Fibroblast of lung (primary cell): ENCODE data around the gene CNIH1. TPM values are rescaled to one million over a fixed set of nuclear protein-coding genes. Genes with fewer than 3 reads are reported as not detected.

Experiments used
- DNase-seq, 2 donors: peaks; one replicate each; pipeline versions ENCODE4 v3.0.0 to v3.0.0-alpha.2; 2010; ENCODE audit warnings: low read depth in 2 of 2
- H2AFZ ChIP-seq: 2 replicates; pipeline ENCODE4 v1.5.1; 2012; ENCODE audit warnings: low read length, control low read depth, inconsistent platforms
- H3K27ac ChIP-seq: 2 replicates; pipeline ENCODE4 v1.5.1; 2011; ENCODE audit warnings: low read length, control low read depth; ENCODE audit not compliant: insufficient read depth
- H3K27me3 ChIP-seq: 2 replicates; pipeline ENCODE4 v1.5.1; 2011; ENCODE audit warnings: mild to moderate bottlenecking, low read length; ENCODE audit not compliant: control insufficient read depth, insufficient read depth
- H3K36me3 ChIP-seq: 2 replicates; pipeline ENCODE4 v1.5.1; 2011; ENCODE audit warnings: low read length; ENCODE audit not compliant: control insufficient read depth, insufficient read depth
- H3K4me1 ChIP-seq: 2 replicates; pipeline ENCODE4 v1.5.1; 2011; ENCODE audit warnings: low read length; ENCODE audit not compliant: control insufficient read depth, insufficient read depth; ENCODE audit errors: extremely low read depth
- H3K4me2 ChIP-seq: 2 replicates; pipeline ENCODE4 v1.5.1; 2011; ENCODE audit warnings: low read length, control low read depth; ENCODE audit not compliant: insufficient read depth; ENCODE audit errors: extremely low read depth
- H3K4me3 ChIP-seq, 4 experiments: fragments of 200-600 bp in 1 of 4; sonication (generic) in 1 of 4; replicated peaks in 1 of 4; 2 replicates each; pipeline ENCODE4 v1.5.1; 2011 to 2016; ENCODE audit warnings: low read length in 4 of 4, low read depth in 3 of 4, mild to moderate bottlenecking in 3 of 4, control low read depth in 2 of 4, inconsistent platforms in 1 of 4, mixed read lengths in 1 of 4; ENCODE audit not compliant: insufficient read depth in 1 of 4; ENCODE audit errors: control extremely low read depth in 1 of 4
- H3K79me2 ChIP-seq: 2 replicates; pipeline ENCODE4 v1.5.1; 2012; ENCODE audit warnings: mild to moderate bottlenecking, low read length, inconsistent platforms; ENCODE audit not compliant: control insufficient read depth, insufficient read depth
- H3K9ac ChIP-seq: 2 replicates; pipeline ENCODE4 v1.5.1; 2011; ENCODE audit warnings: mild to moderate bottlenecking, low read length, control low read depth; ENCODE audit not compliant: insufficient read depth
- H3K9me3 ChIP-seq: 2 replicates; pipeline ENCODE4 v1.5.1; 2012; ENCODE audit warnings: low read depth, low read length; ENCODE audit not compliant: control insufficient read depth, insufficient read depth
- H4K20me1 ChIP-seq: 2 replicates; pipeline ENCODE4 v1.5.1; 2011; ENCODE audit warnings: low read length; ENCODE audit not compliant: control insufficient read depth, insufficient read depth; ENCODE audit errors: extremely low read depth
- EZH2 ChIP-seq: IDR thresholded peaks from 2 replicates; pipeline ENCODE4 v1.5.1; 2012; ENCODE audit warnings: low read length, control low read depth, mild to moderate bottlenecking; ENCODE audit errors: missing control alignments
- polyA plus RNA-seq, 2 donors: library from polyadenylated mRNA; depleted of rRNA in 1 of 2; stranded (reverse) in 1 of 2; unstranded in 1 of 2; fragments of >200 nt; gene quantifications; 2 replicates each; pipeline ENCODE4 v1.2.1, GENCODE V29; 2011 to 2012; ENCODE audit warnings: missing spikeins in 1 of 2
- total RNA-seq: library from RNA; depleted of rRNA; stranded (reverse); fragments of >200 nt; gene quantifications from 2 replicates; pipeline ENCODE4 v1.2.1, GENCODE V29; 2014
- TF ChIP-seq, protein P1 (sequence below), 2 donors: IDR thresholded peaks in 1 of 2; conservative IDR thresholded peaks in 1 of 2; 1 replicate in 1 of 2; 2 replicates in 1 of 2; pipeline ENCODE4 v1.5.1; 2011 to 2012; ENCODE audit warnings: low read length in 2 of 2, control low read depth in 1 of 2, inconsistent platforms in 1 of 2, low read depth in 1 of 2, mild to moderate bottlenecking in 1 of 2

The CNIH1 gene
- total and polyA plus RNA-seq, 2 donors (not counting 1 experiment from before 2014, with no cell fraction given), result 109 to 301 TPM

DNA sequence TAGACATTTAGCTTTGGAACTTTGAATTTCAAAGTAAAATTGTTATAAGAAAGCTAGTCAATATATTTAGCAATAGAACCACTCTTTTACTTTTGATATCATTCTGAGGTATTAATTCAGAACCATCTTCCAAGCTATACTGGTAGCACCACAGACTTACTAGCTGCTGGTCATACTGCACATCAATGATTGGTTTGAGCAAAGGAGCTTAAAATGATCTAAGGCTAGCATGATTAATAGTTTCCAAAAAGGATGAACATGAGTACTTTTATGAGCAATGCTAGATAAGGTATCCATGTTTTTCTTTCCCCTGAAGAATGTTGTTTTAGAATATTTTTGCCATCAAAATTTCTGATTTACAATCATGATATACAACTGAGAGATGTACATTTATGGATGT lies 17.2 kb downstream of the CNIH1 start:
- TF ChIP-seq, protein P1, sequence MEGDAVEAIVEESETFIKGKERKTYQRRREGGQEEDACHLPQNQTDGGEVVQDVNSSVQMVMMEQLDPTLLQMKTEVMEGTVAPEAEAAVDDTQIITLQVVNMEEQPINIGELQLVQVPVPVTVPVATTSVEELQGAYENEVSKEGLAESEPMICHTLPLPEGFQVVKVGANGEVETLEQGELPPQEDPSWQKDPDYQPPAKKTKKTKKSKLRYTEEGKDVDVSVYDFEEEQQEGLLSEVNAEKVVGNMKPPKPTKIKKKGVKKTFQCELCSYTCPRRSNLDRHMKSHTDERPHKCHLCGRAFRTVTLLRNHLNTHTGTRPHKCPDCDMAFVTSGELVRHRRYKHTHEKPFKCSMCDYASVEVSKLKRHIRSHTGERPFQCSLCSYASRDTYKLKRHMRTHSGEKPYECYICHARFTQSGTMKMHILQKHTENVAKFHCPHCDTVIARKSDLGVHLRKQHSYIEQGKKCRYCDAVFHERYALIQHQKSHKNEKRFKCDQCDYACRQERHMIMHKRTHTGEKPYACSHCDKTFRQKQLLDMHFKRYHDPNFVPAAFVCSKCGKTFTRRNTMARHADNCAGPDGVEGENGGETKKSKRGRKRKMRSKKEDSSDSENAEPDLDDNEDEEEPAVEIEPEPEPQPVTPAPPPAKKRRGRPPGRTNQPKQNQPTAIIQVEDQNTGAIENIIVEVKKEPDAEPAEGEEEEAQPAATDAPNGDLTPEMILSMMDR (conservative IDR thresholded peaks at IDR 0.05 in 1 of 2, IDR thresholded peaks at IDR 0.05 in 1 of 2; ENCODE audit: low read depth in 1 of 2, low read length in 2 of 2), result no peak
- no peak for TF ChIP-seq EZH2
- H3K36me3 ChIP-seq, result peaks cover 2% of the 10 kb centered on the region
- no peaks in the 10 kb centered on the region for H3K4me1 ChIP-seq
- H3K9me3 ChIP-seq, result no peaks in the 10 kb centered on the region
- peak in 1 of 2 donors; percentile 20 for DNase-seq
- H4K20me1 ChIP-seq, result no peaks in the 10 kb centered on the region
- no peak overlapping the region for H3K9ac ChIP-seq
- H3K4me3 ChIP-seq, result no peak overlapping the region
- no peaks in the 10 kb centered on the region for H3K27me3 ChIP-seq
- H3K79me2 ChIP-seq, result no peaks in the 10 kb centered on the region
- H3K27ac ChIP-seq, result no peak overlapping the region
- no peak overlapping the region for H3K4me2 ChIP-seq
- H2AFZ ChIP-seq, result no peak overlapping the region

DNA sequence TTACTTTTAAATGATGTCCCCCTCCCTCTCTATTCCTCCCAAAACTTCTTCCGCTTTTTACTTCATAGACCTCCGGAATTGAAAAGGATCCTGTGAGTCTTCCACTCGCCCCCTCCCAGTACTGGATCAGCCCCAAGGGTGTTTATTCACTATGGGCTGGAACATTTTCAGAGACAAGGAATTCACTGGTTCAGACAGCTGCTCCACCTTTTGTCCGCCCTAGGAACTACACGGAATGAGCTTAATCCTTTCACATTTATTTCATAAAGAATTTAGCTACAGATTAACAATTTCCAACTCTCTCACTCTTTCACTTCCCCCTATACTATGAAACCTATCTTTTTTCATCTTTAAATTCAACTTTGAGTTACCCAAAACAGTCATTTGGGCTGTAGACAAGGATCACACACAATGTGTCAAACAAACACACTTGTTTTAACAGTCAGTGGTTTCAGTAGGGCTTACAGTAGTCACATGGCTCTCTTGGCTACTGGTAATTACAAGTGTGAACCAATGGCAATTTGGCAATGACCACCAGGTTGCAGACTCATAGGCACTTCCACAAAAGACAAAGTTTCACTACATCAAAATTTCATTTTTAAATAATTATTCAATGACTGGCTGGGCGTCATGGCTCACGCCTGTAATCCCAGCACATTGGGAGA lies 20.6 kb downstream of the CNIH1 start:
- no peaks in the 10 kb centered on the region for H3K27me3 ChIP-seq
- no peak overlapping the region for H3K4me2 ChIP-seq
- no peak overlapping the region for H3K4me3 ChIP-seq
- no peaks in the 10 kb centered on the region for H3K36me3 ChIP-seq
- no peaks in the 10 kb centered on the region for H3K4me1 ChIP-seq
- no peaks in the 10 kb centered on the region for H4K20me1 ChIP-seq
- no peak overlapping the region for H2AFZ ChIP-seq
- no peak overlapping the region for H3K9ac ChIP-seq
- TF ChIP-seq EZH2, result no peak
- TF ChIP-seq, protein P1 (conservative IDR thresholded peaks at IDR 0.05 in 1 of 2, IDR thresholded peaks at IDR 0.05 in 1 of 2; ENCODE audit: low read depth in 1 of 2, low read length in 2 of 2), result peak; percentile 73 to 82
- H3K79me2 ChIP-seq, result no peaks in the 10 kb centered on the region
- DNase-seq, result peak; percentile 49 to 63
- H3K9me3 ChIP-seq, result no peaks in the 10 kb centered on the region
- H3K27ac ChIP-seq, result no peak overlapping the region

DNA sequence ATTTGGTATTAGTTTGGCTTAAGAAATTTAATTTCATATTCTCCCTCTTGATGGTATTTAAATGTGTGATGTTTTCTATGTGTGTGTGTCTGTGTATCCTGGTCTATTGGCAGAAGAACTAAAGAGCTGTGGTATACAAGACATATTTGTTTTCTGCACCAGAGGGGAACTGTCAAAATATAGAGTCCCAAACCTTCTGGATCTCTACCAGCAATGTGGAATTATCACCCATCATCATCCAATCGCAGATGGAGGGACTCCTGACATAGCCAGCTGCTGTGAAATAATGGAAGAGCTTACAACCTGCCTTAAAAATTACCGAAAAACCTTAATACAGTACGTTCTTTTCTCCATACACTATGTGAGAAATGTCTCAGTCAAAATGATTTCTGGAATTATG lies 29.8 kb downstream of the CNIH1 start:
- H3K4me1 ChIP-seq, result no peaks in the 10 kb centered on the region
- no peak overlapping the region for H3K4me3 ChIP-seq
- no peaks in the 10 kb centered on the region for H3K9me3 ChIP-seq
- DNase-seq, result no peak
- H3K27ac ChIP-seq, result no peak overlapping the region
- no peak overlapping the region for H3K9ac ChIP-seq
- no peak overlapping the region for H3K4me2 ChIP-seq
- TF ChIP-seq EZH2, result no peak
- TF ChIP-seq, protein P1 (conservative IDR thresholded peaks at IDR 0.05 in 1 of 2, IDR thresholded peaks at IDR 0.05 in 1 of 2; ENCODE audit: low read depth in 1 of 2, low read length in 2 of 2), result no peak
- H2AFZ ChIP-seq, result no peak overlapping the region
- peaks cover 2% of the 10 kb centered on the region for H3K36me3 ChIP-seq
- no peaks in the 10 kb centered on the region for H3K27me3 ChIP-seq
- H3K79me2 ChIP-seq, result no peaks in the 10 kb centered on the region
- no peaks in the 10 kb centered on the region for H4K20me1 ChIP-seq
